ENCODE results near the gene FBXO38.

The FBXO38 gene

GRCh38 chr5:148383564-148384379, at the start of gene FBXO38:
Gene FBXO38, plus strand, starts transcription at chr5:148383958. Its CDS starts 10,819 bp downstream, at chr5:148394777.
- DNase-seq (ENCODE audit: low read depth in 2 of 2), result peak; percentile 92 to 94

- DNase-seq (ENCODE audit: low read depth in 2 of 2), result no peak
Measured at GRCh38 chr5:148335259-148335658, 48.5 kb upstream of the FBXO38 start, which contains the start of gene SPINK9. Gene SPINK9, plus strand, starts transcription at chr5:148335559. Its CDS starts 55 bp downstream, at chr5:148335614.

- no peak for DNase-seq (ENCODE audit: low read depth in 2 of 2)
Measured at GRCh38 chr5:148336704-148337435, 46.9 kb upstream of the FBXO38 start.

GRCh38 chr5:148342371-148343045, 41.2 kb upstream of the FBXO38 start:
- DNase-seq (ENCODE audit: low read depth in 2 of 2), result no peak

GRCh38 chr5:148343046-148343407, 40.7 kb upstream of the FBXO38 start:
- DNase-seq (ENCODE audit: low read depth in 2 of 2), result no peak

GRCh38 chr5:148343603-148344487, 39.9 kb upstream of the FBXO38 start:
- DNase-seq (ENCODE audit: low read depth in 2 of 2), result no peak

- no peak for DNase-seq (ENCODE audit: low read depth in 2 of 2)
Measured at GRCh38 chr5:148347706-148348105, 36.1 kb upstream of the FBXO38 start.

GRCh38 chr5:148352696-148353095, 31.1 kb upstream of the FBXO38 start:
- no peak for DNase-seq (ENCODE audit: low read depth in 2 of 2)

GRCh38 chr5:148353634-148354033, 30.1 kb upstream of the FBXO38 start:
- DNase-seq (ENCODE audit: low read depth in 2 of 2), result no peak

GRCh38 chr5:148364343-148364742, 19.4 kb upstream of the FBXO38 start:
- no peak for DNase-seq (ENCODE audit: low read depth in 2 of 2)

GRCh38 chr5:148368299-148368698, 15.5 kb upstream of the FBXO38 start:
- DNase-seq (ENCODE audit: low read depth in 2 of 2), result no peak

GRCh38 chr5:148372166-148372725, 11.5 kb upstream of the FBXO38 start:
- no peak for DNase-seq (ENCODE audit: low read depth in 2 of 2)

- DNase-seq (ENCODE audit: low read depth in 2 of 2), result no peak
Measured at GRCh38 chr5:148372893-148373292, 10.9 kb upstream of the FBXO38 start.

GRCh38 chr5:148374690-148375360, 8.9 kb upstream of the FBXO38 start:
- DNase-seq (ENCODE audit: low read depth in 2 of 2), result no peak

- no peak for DNase-seq (ENCODE audit: low read depth in 2 of 2)
Measured at GRCh38 chr5:148376198-148376597, 7.6 kb upstream of the FBXO38 start.

- DNase-seq (ENCODE audit: low read depth in 2 of 2), result no peak
Measured at GRCh38 chr5:148378670-148379069, 5.1 kb upstream of the FBXO38 start.

- DNase-seq (ENCODE audit: low read depth in 2 of 2), result no peak
Measured at GRCh38 chr5:148379340-148379739, 4.4 kb upstream of the FBXO38 start.

GRCh38 chr5:148381906-148382305, 1.9 kb upstream of the FBXO38 start:
- DNase-seq (ENCODE audit: low read depth in 2 of 2), result no peak

- DNase-seq (ENCODE audit: low read depth in 2 of 2), result no peak
Measured at GRCh38 chr5:148382961-148383360, 797 bp upstream of the FBXO38 start.

- no peak for DNase-seq (ENCODE audit: low read depth in 2 of 2)
Measured at GRCh38 chr5:148384380-148384737, 601 bp downstream of the FBXO38 start.

GRCh38 chr5:148385094-148385493, 1.3 kb downstream of the FBXO38 start:
- DNase-seq (ENCODE audit: low read depth in 2 of 2), result no peak

Measured in stimulated activated CD4-positive, alpha-beta T cell treated with anti-CD3 and anti-CD28 coated beads, Interleukin-12 subunit alpha, Interleukin-12 subunit beta, amount 100 ng/mL, for 24 hours (primary cell).